ENCODE data around the gene THSD8.

DNA sequence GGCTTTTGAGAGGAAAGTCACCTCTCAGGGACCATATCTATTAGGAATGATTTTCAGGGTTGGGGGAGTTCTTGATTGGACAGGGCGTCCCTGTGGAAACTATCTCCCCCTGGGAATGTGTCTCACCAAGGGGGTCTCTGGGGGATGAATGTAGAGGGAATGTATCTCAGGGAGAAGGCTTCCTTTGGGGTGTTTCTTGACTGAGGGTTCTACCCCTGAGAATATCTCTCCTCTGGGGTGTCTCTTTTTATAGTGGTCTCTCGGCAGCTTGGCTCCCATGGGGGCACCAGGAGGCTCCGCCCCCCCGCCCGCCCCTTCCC lies 31.5 kb downstream of the THSD8 start:
- TF ChIP-seq POLR2A (IDR thresholded peaks at IDR 0.05; ENCODE audit: extremely low read depth, insufficient read length), result no peak
- TF ChIP-seq, protein P1, sequence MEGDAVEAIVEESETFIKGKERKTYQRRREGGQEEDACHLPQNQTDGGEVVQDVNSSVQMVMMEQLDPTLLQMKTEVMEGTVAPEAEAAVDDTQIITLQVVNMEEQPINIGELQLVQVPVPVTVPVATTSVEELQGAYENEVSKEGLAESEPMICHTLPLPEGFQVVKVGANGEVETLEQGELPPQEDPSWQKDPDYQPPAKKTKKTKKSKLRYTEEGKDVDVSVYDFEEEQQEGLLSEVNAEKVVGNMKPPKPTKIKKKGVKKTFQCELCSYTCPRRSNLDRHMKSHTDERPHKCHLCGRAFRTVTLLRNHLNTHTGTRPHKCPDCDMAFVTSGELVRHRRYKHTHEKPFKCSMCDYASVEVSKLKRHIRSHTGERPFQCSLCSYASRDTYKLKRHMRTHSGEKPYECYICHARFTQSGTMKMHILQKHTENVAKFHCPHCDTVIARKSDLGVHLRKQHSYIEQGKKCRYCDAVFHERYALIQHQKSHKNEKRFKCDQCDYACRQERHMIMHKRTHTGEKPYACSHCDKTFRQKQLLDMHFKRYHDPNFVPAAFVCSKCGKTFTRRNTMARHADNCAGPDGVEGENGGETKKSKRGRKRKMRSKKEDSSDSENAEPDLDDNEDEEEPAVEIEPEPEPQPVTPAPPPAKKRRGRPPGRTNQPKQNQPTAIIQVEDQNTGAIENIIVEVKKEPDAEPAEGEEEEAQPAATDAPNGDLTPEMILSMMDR (IDR thresholded peaks at IDR 0.05; ENCODE audit: low read depth, low read length), result no peak
